ENCODE results near the gene NAPG.

DNA sequence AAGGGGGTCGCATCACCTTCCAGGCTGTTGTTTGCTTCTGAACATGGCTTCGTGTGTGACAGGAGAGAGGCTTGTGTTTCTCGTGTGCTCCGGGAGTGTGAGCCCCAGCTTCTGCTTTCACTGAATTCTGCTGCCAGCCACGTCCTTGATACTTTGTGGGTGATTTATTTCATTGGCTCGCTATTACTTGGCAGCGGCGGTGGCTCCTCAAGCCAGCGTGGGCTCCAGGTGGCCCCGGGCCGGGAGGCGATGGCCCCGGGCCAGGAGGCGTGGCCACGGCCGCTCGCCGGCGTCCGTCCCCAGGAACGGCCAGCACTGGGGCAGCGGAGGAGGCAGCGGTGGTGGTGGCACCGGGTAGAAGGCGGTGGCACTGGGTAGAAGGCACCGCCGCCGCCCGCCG lies 63.1 kb downstream of the NAPG start:
- TF ChIP-seq SP1 (IDR thresholded peaks at IDR 0.05; ENCODE audit: low read depth) (no peak), POLR2AphosphoS5 (IDR thresholded peaks at IDR 0.05; ENCODE audit: low read depth, low read length) (no peak)

All from HCT116 (cell line).